Neural cell (in vitro differentiated cells): ENCODE results near the gene TMEM63B. TPM values are rescaled to one million over a fixed set of nuclear protein-coding genes. Genes with fewer than 3 reads are reported as not detected.

Source experiments
- H2AFZ ChIP-seq: fragments of 200-600, 300-800 bp; sonication (generic), shearing (Covaris generic); 2 replicates; pipeline ENCODE4 v1.6.0; 2014; ENCODE audit warnings: low read depth, mild to moderate bottlenecking, antibody characterized with exemption, low read length, moderate library complexity
- H3F3A ChIP-seq: fragments of 200-600 bp; shearing (Covaris generic); 2 replicates; pipeline ENCODE4 v1.6.1; 2016; ENCODE audit warnings: mild to moderate bottlenecking, moderate library complexity, mixed read lengths, antibody characterized with exemption, low read length; ENCODE audit not compliant: insufficient read depth, poor library complexity, severe bottlenecking
- H3K27ac ChIP-seq: fragments of 200-600, 300-800 bp; sonication (generic), shearing (Covaris generic); 2 replicates; pipeline ENCODE4 v1.5.1; 2014; ENCODE audit warnings: mild to moderate bottlenecking, low read length, moderate library complexity
- H3K27me3 ChIP-seq: fragments of 300-800, 200-600 bp; sonication (generic), shearing (Covaris generic); 2 replicates; pipeline ENCODE4 v1.6.0; 2014; ENCODE audit warnings: mild to moderate bottlenecking, low read depth, low read length, moderate library complexity; ENCODE audit not compliant: insufficient read depth
- H3K36me3 ChIP-seq: fragments of 300-800, 200-600 bp; sonication (generic), shearing (Covaris generic); 2 replicates; pipeline ENCODE4 v1.5.1; 2014; ENCODE audit warnings: mild to moderate bottlenecking, antibody characterized with exemption, low read length, moderate library complexity; ENCODE audit not compliant: insufficient read depth
- H3K4me2 ChIP-seq: fragments of 300-800, 200-600 bp; sonication (generic), shearing (Covaris generic); 2 replicates; pipeline ENCODE4 v1.6.0; 2014; ENCODE audit warnings: mild to moderate bottlenecking, low read length
- H3K4me3 ChIP-seq: fragments of 300-800, 200-600 bp; sonication (generic), shearing (Covaris generic); 2 replicates; pipeline ENCODE4 v1.5.1; 2014; ENCODE audit warnings: mild to moderate bottlenecking, low read length, moderate library complexity
- H3K79me2 ChIP-seq: fragments of 200-600 bp; shearing (Covaris generic); replicated peaks from 2 replicates; pipeline ENCODE4 v1.6.0; 2014; ENCODE audit warnings: mild to moderate bottlenecking, low read length, moderate library complexity; ENCODE audit not compliant: insufficient read depth
- H3K9ac ChIP-seq: fragments of 300-800, 200-600 bp; sonication (generic), shearing (Covaris generic); 2 replicates; pipeline ENCODE4 v1.6.1; 2016; ENCODE audit warnings: mild to moderate bottlenecking, low read length, mixed read lengths
- H3K9me2 ChIP-seq: fragments of 200-600 bp; shearing (Covaris generic); 2 replicates; pipeline ENCODE4 v1.6.1; 2016; ENCODE audit warnings: mild to moderate bottlenecking, low read length, mixed read lengths; ENCODE audit not compliant: insufficient read depth
- H3K9me3 ChIP-seq: fragments of 200-600, 300-800 bp; sonication (generic), shearing (Covaris generic); 2 replicates; pipeline ENCODE4 v1.6.1; 2016; ENCODE audit warnings: mild to moderate bottlenecking, mixed run types, low read length, moderate library complexity, mixed read lengths
- H4K20me1 ChIP-seq: fragments of 200-600 bp; shearing (Covaris generic); 2 replicates; pipeline ENCODE4 v1.6.1; 2016; ENCODE audit warnings: mild to moderate bottlenecking, mixed run types; ENCODE audit not compliant: insufficient read depth
- CTCF ChIP-seq: fragments of 450-650 bp; IDR thresholded peaks from 2 replicates; pipeline ENCODE4 v1.5.1; 2014; ENCODE audit warnings: antibody characterized with exemption, mild to moderate bottlenecking, moderate library complexity; ENCODE audit not compliant: poor library complexity, severe bottlenecking
- EP300 ChIP-seq: fragments of 450-650 bp; conservative IDR thresholded peaks from 2 replicates; pipeline ENCODE4 v1.6.1; 2014; ENCODE audit warnings: antibody characterized with exemption, mild to moderate bottlenecking, moderate library complexity; ENCODE audit not compliant: poor library complexity, severe bottlenecking
- EZH2 ChIP-seq: fragments of 200-600, 300-800 bp; shearing (Covaris generic), sonication (generic); IDR thresholded peaks from 2 replicates; pipeline ENCODE4 v1.6.1; 2014; ENCODE audit warnings: antibody characterized with exemption, low read length, borderline replicate concordance, mild to moderate bottlenecking; ENCODE audit not compliant: insufficient read depth, poor library complexity, severe bottlenecking
- MXI1 ChIP-seq: fragments of 450-650 bp; conservative IDR thresholded peaks from 2 replicates; pipeline ENCODE4 v1.6.1; 2014; ENCODE audit warnings: antibody characterized with exemption, mild to moderate bottlenecking; ENCODE audit not compliant: poor library complexity, severe bottlenecking
- POLR2AphosphoS5 ChIP-seq: IDR thresholded peaks from 2 replicates; pipeline ENCODE4 v1.6.1; 2012
- RAD21 ChIP-seq: fragments of 450-650 bp; conservative IDR thresholded peaks from 2 replicates; pipeline ENCODE4 v1.6.1; 2014; ENCODE audit warnings: antibody characterized with exemption, mild to moderate bottlenecking, moderate library complexity
- REST ChIP-seq: IDR thresholded peaks from 2 replicates; pipeline ENCODE4 v1.6.1; 2012; ENCODE audit warnings: borderline replicate concordance
- SMC3 ChIP-seq: fragments of 450-650 bp; conservative IDR thresholded peaks from 2 replicates; pipeline ENCODE4 v1.6.1; 2014; ENCODE audit warnings: antibody characterized with exemption, mild to moderate bottlenecking, moderate library complexity; ENCODE audit not compliant: poor library complexity
- TAF1 ChIP-seq: IDR thresholded peaks from 2 replicates; pipeline ENCODE4 v1.6.1; 2012; ENCODE audit warnings: low read depth
- polyA plus RNA-seq: library from polyadenylated mRNA; depleted of rRNA; stranded (reverse); fragments of >200 nt; gene quantifications from 2 replicates; pipeline ENCODE4 v1.2.3, GENCODE V29; 2014

Gene TMEM63B
- polyA plus RNA-seq, 1 donor from 2014 or later, result 49.9 TPM

GRCh38 chr6:44123544-44123943 lies 3.8 kb upstream of the TMEM63B start:
- Histone ChIP-seq H3K9ac (no peak overlapping the region), H3K36me3 (no peaks in the 10 kb centered on the region), H3K4me3 (no peak overlapping the region), H2AFZ (no peak overlapping the region), H4K20me1 (no peaks in the 10 kb centered on the region), H3K27me3 (no peaks in the 10 kb centered on the region), H3K79me2 (peaks cover 77% of the 10 kb centered on the region), H3K4me2 (no peak overlapping the region), H3K9me3 (no peaks in the 10 kb centered on the region), H3K27ac (no peak overlapping the region), H3K9me2 (no peaks in the 10 kb centered on the region), H3F3A (no peaks in the 10 kb centered on the region)
- TF ChIP-seq RAD21 (no peak), CTCF (no peak), MXI1 (no peak), SMC3 (no peak), EZH2 (no peak), TAF1 (no peak), POLR2AphosphoS5 (no peak), EP300 (no peak), REST (no peak)

- Histone ChIP-seq H3K9me2 (no peaks in the 10 kb centered on the region), H3K79me2 (peaks cover 64% of the 10 kb centered on the region), H3K4me2 (peak overlapping the region; percentile 57), H3K9me3 (no peaks in the 10 kb centered on the region), H3K27me3 (no peaks in the 10 kb centered on the region), H3F3A (no peaks in the 10 kb centered on the region), H3K27ac (peak overlapping the region; percentile 36), H4K20me1 (no peaks in the 10 kb centered on the region), H2AFZ (peak overlapping the region; percentile 45), H3K9ac (peak overlapping the region; percentile 71), H3K4me3 (peak overlapping the region; percentile 98), H3K36me3 (no peaks in the 10 kb centered on the region)
- TF ChIP-seq MXI1 (peak; percentile 12), EP300 (no peak)
Measured at GRCh38 chr6:44126320-44127149, 819 bp upstream of the TMEM63B start.
